Measurements from ENCODE around the gene CELA2A.

The CELA2A gene

DNA sequence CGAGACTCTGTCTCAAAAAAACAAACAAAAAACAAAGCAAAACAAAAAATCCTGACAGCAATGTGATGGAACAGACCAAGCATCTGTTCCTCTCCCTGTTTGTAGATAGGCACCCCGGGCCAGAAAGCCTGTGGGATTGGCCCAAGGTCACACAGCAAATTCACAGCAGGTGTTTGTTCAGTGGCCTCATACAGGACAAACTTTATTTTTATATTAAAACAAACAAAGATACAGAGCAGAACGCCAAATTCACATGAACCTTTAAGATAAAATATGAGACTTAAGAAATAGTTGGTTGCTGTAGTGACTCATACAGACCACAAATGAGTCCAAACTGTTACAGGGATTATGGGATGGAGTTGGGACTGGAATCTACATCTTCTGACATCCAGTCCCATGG, 2.3 kb upstream of the CELA2A start:
- TF ChIP-seq CEBPB (IDR thresholded peaks at IDR 0.05) (no peak), TAF1 (IDR thresholded peaks at IDR 0.05; ENCODE audit: low read depth) (no peak), NFIC (IDR thresholded peaks at IDR 0.05) (no peak), TEAD4 (IDR thresholded peaks at IDR 0.05) (no peak), ZBTB7A (IDR thresholded peaks at IDR 0.05; ENCODE audit: low read depth) (no peak), TCF12 (IDR thresholded peaks at IDR 0.05; ENCODE audit: low read depth) (no peak)
- TF ChIP-seq, protein P1, sequence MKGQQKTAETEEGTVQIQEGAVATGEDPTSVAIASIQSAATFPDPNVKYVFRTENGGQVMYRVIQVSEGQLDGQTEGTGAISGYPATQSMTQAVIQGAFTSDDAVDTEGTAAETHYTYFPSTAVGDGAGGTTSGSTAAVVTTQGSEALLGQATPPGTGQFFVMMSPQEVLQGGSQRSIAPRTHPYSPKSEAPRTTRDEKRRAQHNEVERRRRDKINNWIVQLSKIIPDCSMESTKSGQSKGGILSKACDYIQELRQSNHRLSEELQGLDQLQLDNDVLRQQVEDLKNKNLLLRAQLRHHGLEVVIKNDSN (IDR thresholded peaks at IDR 0.05): no peak

DNA sequence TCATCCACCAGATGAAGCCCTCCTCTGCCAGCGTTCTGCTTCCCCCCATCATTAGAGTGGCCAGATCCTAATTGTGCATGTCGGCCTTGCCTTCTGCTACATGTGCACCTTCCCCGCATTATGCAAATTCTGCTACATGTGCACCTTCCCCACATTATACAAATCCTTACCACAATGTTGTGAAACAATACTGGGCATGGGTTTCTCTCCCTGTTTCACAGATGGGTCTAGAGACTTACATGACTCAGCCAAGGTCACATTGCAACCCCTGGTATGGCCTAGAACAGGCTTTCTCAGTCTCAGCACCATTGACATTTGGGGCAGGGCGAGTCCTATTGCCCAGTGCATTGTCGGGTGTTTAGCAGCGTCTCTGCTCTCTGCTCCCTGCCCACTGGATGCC, 1.0 kb upstream of the CELA2A start:
- TF ChIP-seq FOXM1 (IDR thresholded peaks at IDR 0.05; ENCODE audit: borderline replicate concordance, low read depth): no peak
- TF ChIP-seq, protein P2, sequence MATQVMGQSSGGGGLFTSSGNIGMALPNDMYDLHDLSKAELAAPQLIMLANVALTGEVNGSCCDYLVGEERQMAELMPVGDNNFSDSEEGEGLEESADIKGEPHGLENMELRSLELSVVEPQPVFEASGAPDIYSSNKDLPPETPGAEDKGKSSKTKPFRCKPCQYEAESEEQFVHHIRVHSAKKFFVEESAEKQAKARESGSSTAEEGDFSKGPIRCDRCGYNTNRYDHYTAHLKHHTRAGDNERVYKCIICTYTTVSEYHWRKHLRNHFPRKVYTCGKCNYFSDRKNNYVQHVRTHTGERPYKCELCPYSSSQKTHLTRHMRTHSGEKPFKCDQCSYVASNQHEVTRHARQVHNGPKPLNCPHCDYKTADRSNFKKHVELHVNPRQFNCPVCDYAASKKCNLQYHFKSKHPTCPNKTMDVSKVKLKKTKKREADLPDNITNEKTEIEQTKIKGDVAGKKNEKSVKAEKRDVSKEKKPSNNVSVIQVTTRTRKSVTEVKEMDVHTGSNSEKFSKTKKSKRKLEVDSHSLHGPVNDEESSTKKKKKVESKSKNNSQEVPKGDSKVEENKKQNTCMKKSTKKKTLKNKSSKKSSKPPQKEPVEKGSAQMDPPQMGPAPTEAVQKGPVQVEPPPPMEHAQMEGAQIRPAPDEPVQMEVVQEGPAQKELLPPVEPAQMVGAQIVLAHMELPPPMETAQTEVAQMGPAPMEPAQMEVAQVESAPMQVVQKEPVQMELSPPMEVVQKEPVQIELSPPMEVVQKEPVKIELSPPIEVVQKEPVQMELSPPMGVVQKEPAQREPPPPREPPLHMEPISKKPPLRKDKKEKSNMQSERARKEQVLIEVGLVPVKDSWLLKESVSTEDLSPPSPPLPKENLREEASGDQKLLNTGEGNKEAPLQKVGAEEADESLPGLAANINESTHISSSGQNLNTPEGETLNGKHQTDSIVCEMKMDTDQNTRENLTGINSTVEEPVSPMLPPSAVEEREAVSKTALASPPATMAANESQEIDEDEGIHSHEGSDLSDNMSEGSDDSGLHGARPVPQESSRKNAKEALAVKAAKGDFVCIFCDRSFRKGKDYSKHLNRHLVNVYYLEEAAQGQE (IDR thresholded peaks at IDR 0.05; ENCODE audit: low read depth): no peak
- TF ChIP-seq RAD21 (IDR thresholded peaks at IDR 0.05; ENCODE audit: low read depth): no peak
- no peak for TF ChIP-seq CREB1 (IDR thresholded peaks at IDR 0.05; ENCODE audit: low read depth)
- TF ChIP-seq TAF1 (IDR thresholded peaks at IDR 0.05; ENCODE audit: low read depth): no peak
- TF ChIP-seq, protein P3, sequence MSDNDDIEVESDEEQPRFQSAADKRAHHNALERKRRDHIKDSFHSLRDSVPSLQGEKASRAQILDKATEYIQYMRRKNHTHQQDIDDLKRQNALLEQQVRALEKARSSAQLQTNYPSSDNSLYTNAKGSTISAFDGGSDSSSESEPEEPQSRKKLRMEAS (IDR thresholded peaks at IDR 0.05): no peak
- TF ChIP-seq TCF12 (IDR thresholded peaks at IDR 0.05; ENCODE audit: low read depth): no peak
- no peak for TF ChIP-seq EGR1 (IDR thresholded peaks at IDR 0.05)
- no peak for TF ChIP-seq ZBTB7A (IDR thresholded peaks at IDR 0.05; ENCODE audit: low read depth)
- TF ChIP-seq YY1 (IDR thresholded peaks at IDR 0.05; ENCODE audit: low read depth): no peak
- TF ChIP-seq CEBPB (IDR thresholded peaks at IDR 0.05): no peak
- no peak for TF ChIP-seq NFIC (IDR thresholded peaks at IDR 0.05)
- TF ChIP-seq TEAD4 (IDR thresholded peaks at IDR 0.05): no peak
- no peak for TF ChIP-seq EP300 (IDR thresholded peaks at IDR 0.05; ENCODE audit: borderline replicate concordance)
- TF ChIP-seq, protein P1 (IDR thresholded peaks at IDR 0.05): no peak

DNA sequence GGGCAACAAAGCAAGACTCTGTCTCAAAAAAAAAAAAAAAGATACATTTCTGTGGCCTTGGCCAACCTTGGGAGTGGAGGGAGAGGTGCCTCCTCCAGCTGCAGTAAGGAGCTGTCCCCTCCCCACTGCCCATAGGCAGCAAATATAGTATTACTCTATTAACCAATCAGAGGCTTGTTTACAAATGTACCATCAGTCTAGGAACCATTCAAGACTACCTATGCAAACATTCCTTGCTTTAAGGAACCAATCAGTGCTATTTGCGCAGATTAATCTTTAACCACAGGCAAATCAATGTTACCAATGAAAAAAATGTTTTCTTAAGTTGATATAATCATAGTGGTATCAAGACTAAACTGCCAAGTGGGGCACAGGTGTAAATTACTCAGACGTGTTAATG, 1.1 kb downstream of the CELA2A start:
- TF ChIP-seq TAF1 (IDR thresholded peaks at IDR 0.05; ENCODE audit: low read depth) (no peak), NFIC (IDR thresholded peaks at IDR 0.05) (no peak), CREB1 (IDR thresholded peaks at IDR 0.05; ENCODE audit: low read depth) (no peak), CEBPB (IDR thresholded peaks at IDR 0.05) (no peak), TCF12 (IDR thresholded peaks at IDR 0.05; ENCODE audit: low read depth) (no peak), TEAD4 (IDR thresholded peaks at IDR 0.05) (no peak), YY1 (IDR thresholded peaks at IDR 0.05; ENCODE audit: low read depth) (no peak), EGR1 (IDR thresholded peaks at IDR 0.05) (no peak), FOXM1 (IDR thresholded peaks at IDR 0.05; ENCODE audit: borderline replicate concordance, low read depth) (no peak), RAD21 (IDR thresholded peaks at IDR 0.05; ENCODE audit: low read depth) (no peak), EP300 (IDR thresholded peaks at IDR 0.05; ENCODE audit: borderline replicate concordance) (no peak), ZBTB7A (IDR thresholded peaks at IDR 0.05; ENCODE audit: low read depth) (no peak)
- TF ChIP-seq, protein P2 (IDR thresholded peaks at IDR 0.05; ENCODE audit: low read depth): no peak
- TF ChIP-seq, protein P1 (IDR thresholded peaks at IDR 0.05): no peak
- TF ChIP-seq, protein P3 (IDR thresholded peaks at IDR 0.05): no peak

DNA sequence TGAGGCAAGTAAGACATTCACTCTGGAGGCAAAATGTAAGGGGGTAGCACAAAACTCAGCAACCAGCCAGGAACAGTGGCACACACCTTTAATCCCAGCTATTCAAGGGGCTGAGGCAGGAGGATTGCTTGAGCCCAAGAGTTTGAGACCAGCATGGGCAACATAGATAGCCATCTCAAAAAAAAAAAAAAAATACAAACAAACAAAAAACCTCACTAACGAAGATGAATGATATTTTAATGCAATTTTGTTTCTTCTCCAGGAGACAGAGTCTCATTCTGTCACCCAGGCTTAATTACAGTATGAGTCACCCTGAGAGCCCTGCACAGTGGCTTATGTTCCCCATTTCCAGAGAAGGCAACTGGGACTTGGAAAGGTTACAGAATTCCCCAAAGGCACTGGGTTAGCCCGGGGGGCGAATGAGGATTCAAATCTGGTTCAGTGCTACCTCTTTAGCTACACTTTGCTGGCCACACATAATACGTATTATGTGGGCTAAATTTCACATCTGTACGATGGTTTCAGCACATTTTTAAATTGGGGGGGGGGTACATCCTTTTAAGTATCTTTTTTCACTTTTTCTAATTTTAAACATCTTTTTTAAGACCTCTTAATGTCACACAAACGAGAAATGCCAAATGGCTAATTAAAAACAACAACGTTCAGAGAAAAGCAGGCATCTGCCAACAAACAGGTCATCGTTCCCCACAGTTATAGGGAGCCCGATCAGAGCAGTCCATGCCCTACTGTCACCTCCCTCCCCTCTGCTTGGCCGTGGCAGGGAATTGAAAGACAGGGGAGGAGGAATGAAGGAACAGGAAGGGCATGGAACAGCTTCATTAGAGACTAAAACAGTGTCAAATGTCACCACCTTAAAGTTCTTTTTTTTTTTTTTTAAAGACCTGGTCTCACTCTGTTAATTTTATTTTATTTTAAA, 3.5 kb downstream of the CELA2A start:
- TF ChIP-seq, protein P2 (IDR thresholded peaks at IDR 0.05; ENCODE audit: low read depth): no peak
- TF ChIP-seq TAF1 (IDR thresholded peaks at IDR 0.05; ENCODE audit: low read depth) (no peak), EGR1 (IDR thresholded peaks at IDR 0.05) (no peak), EP300 (IDR thresholded peaks at IDR 0.05; ENCODE audit: borderline replicate concordance) (no peak), RAD21 (IDR thresholded peaks at IDR 0.05; ENCODE audit: low read depth) (no peak), FOXM1 (IDR thresholded peaks at IDR 0.05; ENCODE audit: borderline replicate concordance, low read depth) (no peak)
- TF ChIP-seq, protein P3 (IDR thresholded peaks at IDR 0.05): no peak
- TF ChIP-seq, protein P1 (IDR thresholded peaks at IDR 0.05): no peak

All from Ishikawa (cell line).